OCI-LY7 (cell line): Measurements from ENCODE around the gene BCDIN3D. TPM values are rescaled to one million over a fixed set of nuclear protein-coding genes. Genes with fewer than 3 reads are reported as not detected.

ENCODE experiments used
- BruUV-seq: library from RNA; stranded (reverse); fragments of 400-500 nt; replicated peaks from 2 replicates; lab custom pipeline; 2021; lab: Mats Ljungman, UMichigan
- CTCF ChIA-PET: fragments of 300-600 bp; sonication (Branson Sonifier 250); formaldehyde crosslinking; loops from one replicate; lab custom pipeline; 2022; ENCODE audit warnings: antibody characterized with exemption; ENCODE audit not compliant: unreplicated experiment; lab: Charles Lee
- POLR2A ChIA-PET: fragments of 300-600 bp; sonication (Branson Sonifier 250); formaldehyde crosslinking; loops from one replicate; lab custom pipeline; 2022; ENCODE audit warnings: antibody characterized with exemption; lab: Charles Lee
- DNase-seq: peaks from one replicate; pipeline ENCODE4 v3.0.0-alpha.2; 2015; ENCODE audit warnings: low spot score
- H2AFZ ChIP-seq: fragments of 200-600 bp; sonication (generic), shearing (Covaris generic); 2 replicates; pipeline ENCODE4 v1.6.1; 2014; ENCODE audit warnings: mild to moderate bottlenecking, antibody characterized with exemption, low read length, moderate library complexity
- H3K27ac ChIP-seq: fragments of 200-600 bp; sonication (generic); 2 replicates; pipeline ENCODE4 v1.5.1; 2014; ENCODE audit warnings: mixed run types, low read depth, mild to moderate bottlenecking, moderate library complexity, low read length, inconsistent platforms; ENCODE audit not compliant: poor library complexity, severe bottlenecking
- H3K36me3 ChIP-seq: fragments of 200-600 bp; sonication (generic); 2 replicates; pipeline ENCODE4 v1.6.1; 2014; ENCODE audit warnings: mild to moderate bottlenecking, antibody characterized with exemption, low read length, moderate library complexity, mixed read lengths; ENCODE audit not compliant: insufficient read depth
- H3K4me1 ChIP-seq: fragments of 200-600 bp; sonication (generic); 2 replicates; pipeline ENCODE4 v1.5.1; 2014; ENCODE audit warnings: mild to moderate bottlenecking, low read length; ENCODE audit not compliant: insufficient read depth, poor library complexity, severe bottlenecking
- H3K4me2 ChIP-seq: fragments of 200-600 bp; sonication (generic); 2 replicates; pipeline ENCODE4 v1.6.1; 2014; ENCODE audit warnings: mild to moderate bottlenecking, low read length
- H3K4me3 ChIP-seq: fragments of 200-600 bp; sonication (generic); 2 replicates; pipeline ENCODE4 v1.5.1; 2014; ENCODE audit warnings: mild to moderate bottlenecking, low read depth, low read length; ENCODE audit not compliant: poor library complexity, severe bottlenecking
- H3K79me2 ChIP-seq: fragments of 200-600 bp; sonication (generic); 2 replicates; pipeline ENCODE4 v1.6.1; 2016; ENCODE audit warnings: low read depth, mild to moderate bottlenecking, low read length, moderate library complexity, mixed read lengths; ENCODE audit not compliant: insufficient read depth
- H3K9me2 ChIP-seq: fragments of 200-600 bp; sonication (generic); 2 replicates; pipeline ENCODE4 v1.6.1; 2016; ENCODE audit warnings: mild to moderate bottlenecking, low read length, mixed read lengths; ENCODE audit not compliant: insufficient read depth
- H3K9me3 ChIP-seq: fragments of 200-600 bp; sonication (generic); 2 replicates; pipeline ENCODE4 v1.6.1; 2014; ENCODE audit warnings: mild to moderate bottlenecking, mixed run types, low read length, mixed read lengths
- H4K20me1 ChIP-seq: fragments of 200-600 bp; sonication (generic); 2 replicates; pipeline ENCODE4 v1.6.1; 2014; ENCODE audit warnings: mild to moderate bottlenecking, antibody characterized with exemption, low read length, moderate library complexity, mixed read lengths; ENCODE audit not compliant: insufficient read depth
- CTCF ChIP-seq: fragments of 200-600 bp; sonication (generic); conservative IDR thresholded peaks from 2 replicates; pipeline ENCODE4 v1.5.1; 2014; ENCODE audit warnings: mild to moderate bottlenecking, antibody characterized with exemption, low read length, moderate library complexity, mixed read lengths
- EZH2phosphoT487 ChIP-seq: fragments of 200-600 bp; sonication (generic); IDR thresholded peaks from 2 replicates; pipeline ENCODE4 v1.6.1; 2018; ENCODE audit warnings: low read depth, borderline replicate concordance, mild to moderate bottlenecking, mixed run types, antibody characterized with exemption, low read length, moderate library complexity, mixed read lengths
- intact Hi-C: fragments of 100-400 bp; cut with micrococcal nuclease; formaldehyde crosslinking; loops from one replicate; pipeline ENCODE4 v1.10.0; 2022; ENCODE audit not compliant: unreplicated experiment
- total RNA-seq, 2 experiments: library from RNA; depleted of rRNA in 1 of 2; stranded (reverse); fragments of >200 nt in 1 of 2; shearing (Covaris generic) in 1 of 2; gene quantifications; 2 replicates each; pipeline ENCODE4 v1.2.3, GENCODE V29; 2014 to 2022

The BCDIN3D gene
- total RNA-seq, 2 experiments from 2014 or later: 8.4 to 10.1 TPM

GRCh38 chr12:49865782-49866135 lies 22.9 kb upstream of the BCDIN3D start:
- no peak overlapping the region for H3K27ac ChIP-seq
- no peaks in the 10 kb centered on the region for H3K36me3 ChIP-seq
- H3K4me3 ChIP-seq: no peak overlapping the region
- H3K9me3 ChIP-seq: no peaks in the 10 kb centered on the region
- TF ChIP-seq CTCF (no peak), EZH2phosphoT487 (no peak)
- no peaks in the 10 kb centered on the region for H4K20me1 ChIP-seq
- intact Hi-C loops: loop anchor here (10.0 kb wide), 2 partner anchors 79 to 189 kb away; partner anchors contain the start of gene ASIC1
- H3K9me2 ChIP-seq: no peaks in the 10 kb centered on the region
- no TSS peak for BruUV-seq
- POLR2A ChIA-PET: interaction anchor here (0.7 kb wide), 1 partner anchor 24 kb away, joined by 3 read pairs; no protein-coding TSS in a partner anchor
- no peak overlapping the region for H3K4me2 ChIP-seq
- no peaks in the 10 kb centered on the region for H3K4me1 ChIP-seq
- DNase-seq: no peak
- no peak overlapping the region for H2AFZ ChIP-seq
- no peaks in the 10 kb centered on the region for H3K79me2 ChIP-seq
- CTCF ChIA-PET: no interaction called here

- POLR2A ChIA-PET: no interaction called here
- H2AFZ ChIP-seq: no peak overlapping the region
- no peak for DNase-seq
- H3K36me3 ChIP-seq: no peaks in the 10 kb centered on the region
- intact Hi-C loops: loop anchor here (10.0 kb wide), 2 partner anchors 80 to 190 kb away; partner anchors contain the start of gene ASIC1
- H3K27ac ChIP-seq: no peak overlapping the region
- no peaks in the 10 kb centered on the region for H3K4me1 ChIP-seq
- TF ChIP-seq EZH2phosphoT487 (no peak), CTCF (no peak)
- CTCF ChIA-PET: no interaction called here
- H3K9me3 ChIP-seq: no peaks in the 10 kb centered on the region
- no peaks in the 10 kb centered on the region for H3K79me2 ChIP-seq
- H3K4me2 ChIP-seq: no peak overlapping the region
- BruUV-seq: no TSS peak
- no peaks in the 10 kb centered on the region for H4K20me1 ChIP-seq
- H3K4me3 ChIP-seq: no peak overlapping the region
- H3K9me2 ChIP-seq: no peaks in the 10 kb centered on the region
Observed at GRCh38 chr12:49865109-49865781, 22.3 kb upstream of the BCDIN3D start.

GRCh38 chr12:49864798-49865090 lies 21.8 kb upstream of the BCDIN3D start:
- POLR2A ChIA-PET: no interaction called here
- no TSS peak for BruUV-seq
- TF ChIP-seq EZH2phosphoT487 (no peak), CTCF (no peak)

More at GRCh38 chr12:49864798-49865090, 21.8 kb upstream of the BCDIN3D start:
- Histone ChIP-seq H3K9me2 (no peaks in the 10 kb centered on the region), H3K27ac (no peak overlapping the region), H4K20me1 (no peaks in the 10 kb centered on the region), H3K4me1 (no peaks in the 10 kb centered on the region), H3K9me3 (no peaks in the 10 kb centered on the region), H3K36me3 (no peaks in the 10 kb centered on the region), H3K4me3 (no peak overlapping the region), H2AFZ (no peak overlapping the region), H3K79me2 (no peaks in the 10 kb centered on the region), H3K4me2 (no peak overlapping the region)
- DNase-seq: no peak
- intact Hi-C loops: loop anchor here (10.0 kb wide), 2 partner anchors 80 to 190 kb away; partner anchors contain the start of gene ASIC1
- CTCF ChIA-PET: no interaction called here
